ENCODE results near the gene ITPRIPL1.

The ITPRIPL1 gene

DNA sequence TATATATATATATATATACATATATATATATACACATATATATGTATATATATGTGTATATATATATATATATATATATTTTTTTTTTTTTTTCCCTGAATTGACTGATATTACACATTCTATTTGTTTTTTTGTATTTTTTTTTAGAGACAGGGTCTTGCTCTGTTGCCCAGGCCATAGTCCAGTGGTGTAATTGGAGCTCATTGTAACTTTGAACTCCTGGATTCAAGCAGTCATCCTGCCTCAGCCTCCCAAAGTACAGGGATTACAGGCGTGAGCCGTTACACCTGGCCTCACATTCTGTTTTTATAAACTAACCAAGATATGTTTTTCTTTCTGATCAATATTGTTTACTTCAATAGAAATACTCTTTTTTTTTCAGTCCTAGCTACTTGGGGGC, 36.6 kb downstream of the ITPRIPL1 start:
- no peak for DNase-seq

DNA sequence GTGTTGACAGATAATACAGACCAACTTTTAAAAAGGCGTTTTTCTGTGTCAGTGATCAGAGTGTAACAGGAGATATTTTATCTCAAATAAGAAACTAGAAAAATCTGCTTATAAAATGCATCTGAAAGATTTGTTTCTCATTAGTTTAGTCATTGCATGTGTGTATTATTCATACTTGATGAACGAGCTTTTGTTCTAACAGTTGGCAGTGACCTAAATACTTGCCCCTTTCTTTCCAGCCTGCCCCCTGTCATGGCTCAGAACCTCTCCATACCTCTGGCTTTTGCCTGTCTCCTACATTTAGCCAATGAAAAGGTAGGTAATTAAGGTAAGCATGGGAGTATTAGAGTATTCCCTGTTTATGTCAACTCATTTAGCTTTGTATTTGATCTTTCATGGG, 44.1 kb downstream of the ITPRIPL1 start:
- DNase-seq: no peak

DNA sequence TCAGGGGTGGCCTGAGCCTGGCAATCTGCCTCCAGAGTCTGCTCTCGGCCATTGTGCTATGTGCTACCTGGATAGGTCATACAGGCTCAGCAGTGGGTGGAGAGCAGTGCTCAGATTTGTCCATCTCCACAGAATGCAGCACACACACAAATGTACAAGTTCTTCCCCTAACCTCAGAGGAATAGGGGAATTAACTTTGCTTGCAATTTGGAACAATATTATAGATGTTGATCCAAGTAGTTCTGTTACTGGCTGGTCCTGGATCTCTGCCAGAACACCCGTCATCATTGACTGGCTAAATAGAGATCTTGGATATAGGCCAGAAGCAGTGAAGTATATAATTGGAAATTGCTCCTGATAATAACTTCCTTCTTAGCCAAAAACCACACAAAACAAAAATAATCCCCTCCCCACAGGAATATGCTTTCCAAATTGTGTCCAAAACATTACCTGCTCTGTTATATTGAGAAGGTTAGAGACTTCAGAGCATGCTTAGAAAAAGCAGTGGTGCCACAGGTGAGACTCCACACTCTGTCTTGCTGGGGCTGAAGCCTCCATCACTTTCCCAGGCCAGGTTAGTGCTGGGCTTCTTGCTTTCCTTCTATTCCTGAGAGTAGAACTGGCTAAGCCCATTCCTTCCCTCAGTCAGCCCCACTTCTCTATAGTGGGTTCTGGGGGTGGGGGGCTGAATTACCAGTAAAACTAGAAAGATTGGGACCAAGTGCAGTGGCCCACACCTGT, 49.3 kb downstream of the ITPRIPL1 start:
- DNase-seq: no peak

Measured in KG1 (cell line).